Vagina (tissue), 2 donors: ENCODE data around the gene HS6ST2. TPM values are rescaled to one million over a fixed set of nuclear protein-coding genes. Genes with fewer than 3 reads are reported as not detected.

Experiments
- DNase-seq, 2 donors: peaks; one replicate each; pipeline ENCODE4 v3.0.0-alpha.2; 2017; ENCODE audit errors: extremely low spot score in 2 of 2
- H3K27ac ChIP-seq: fragments of 200-600 bp; sonication (generic); one replicate; pipeline ENCODE4 v1.5.1; 2019
- H3K27me3 ChIP-seq: fragments of 200-600 bp; sonication (generic); one replicate; pipeline ENCODE4 v1.5.1; 2019
- H3K36me3 ChIP-seq, 2 donors: fragments of 200-600 bp; sonication (generic); one replicate each; pipeline ENCODE4 v1.5.1; 2017 to 2019
- H3K4me1 ChIP-seq: fragments of 200-600 bp; sonication (generic); one replicate; pipeline ENCODE4 v1.5.1; 2019
- H3K4me3 ChIP-seq, 2 donors: fragments of 200-600 bp; sonication (generic); 1 replicate in 1 of 2; 2 replicates in 1 of 2; pipeline ENCODE4 v1.5.1; 2016 to 2019
- H3K9me3 ChIP-seq: fragments of 200-600 bp; sonication (generic); one replicate; pipeline ENCODE4 v1.5.1; 2019
- POLR2A ChIP-seq, 2 donors: fragments of 450-650 bp; IDR thresholded peaks; one replicate each; pipeline ENCODE4 v1.6.1; 2017; ENCODE audit warnings: antibody characterized with exemption in 2 of 2, mild to moderate bottlenecking in 2 of 2, moderate library complexity in 2 of 2
- POLR2AphosphoS5 ChIP-seq, 2 donors: sonication (generic); formaldehyde crosslinking; IDR thresholded peaks; one replicate each; pipeline ENCODE4 v1.9.0; 2017; ENCODE audit warnings: antibody characterized with exemption in 2 of 2, mild to moderate bottlenecking in 2 of 2, low read depth in 1 of 2; ENCODE audit not compliant: insufficient read depth in 1 of 2
- intact Hi-C: fragments of 100-400 bp; cut with DNase I; formaldehyde crosslinking; loops from one replicate; pipeline ENCODE4 v1.15.1; 2023
- total RNA-seq: library from RNA; depleted of rRNA; stranded (reverse); fragments of >200 nt; gene quantifications from one replicate; pipeline ENCODE4 v1.2.3, GENCODE V29; 2016
- TF ChIP-seq, protein P1 (sequence below), 3 experiments: fragments of 450-650 bp in 2 of 3; fragments of 200-600 bp in 1 of 3; sonication (generic) in 1 of 3; IDR thresholded peaks; one replicate each; pipeline ENCODE4 v1.5.1; 2017 to 2019; ENCODE audit warnings: antibody characterized with exemption in 3 of 3, mild to moderate bottlenecking in 2 of 3, moderate library complexity in 2 of 3

The HS6ST2 gene
- total RNA-seq, 1 donor from 2014 or later = 0.74 TPM

DNA sequence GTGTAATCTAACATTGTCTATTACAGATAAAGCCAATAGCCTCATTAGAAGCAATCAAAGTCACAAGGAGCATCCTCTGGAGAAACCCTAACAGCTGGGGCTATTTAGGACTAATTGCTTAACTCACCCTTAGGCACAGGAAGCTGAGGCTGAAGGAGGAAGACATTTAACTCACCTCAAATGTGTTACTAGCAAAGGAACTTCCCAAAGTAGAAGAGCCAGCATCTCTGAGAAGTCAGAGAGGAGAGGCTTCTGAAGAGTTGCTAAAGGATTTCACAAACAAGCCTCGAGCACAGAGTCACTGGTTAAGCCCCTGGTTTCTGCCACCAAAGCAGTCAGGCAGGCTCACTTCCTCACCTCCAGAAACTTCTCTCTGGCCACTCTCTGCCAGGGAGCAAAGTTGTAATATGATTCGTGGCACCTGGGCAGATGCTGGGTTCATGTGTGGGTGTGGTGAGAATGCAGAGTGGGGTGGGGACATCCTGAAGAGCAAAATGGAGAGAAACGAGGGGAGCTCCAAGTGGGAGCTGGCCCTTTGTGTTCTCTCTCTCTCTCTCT is 201.3 kb downstream of the HS6ST2 start:
- Histone ChIP-seq H3K27ac (no peak overlapping the region), H3K4me3 (no peak overlapping the region), H3K36me3 (no peaks in the 10 kb centered on the region), H3K4me1 (no peaks in the 10 kb centered on the region), H3K9me3 (no peaks in the 10 kb centered on the region), H3K27me3 (no peaks in the 10 kb centered on the region)
- intact Hi-C loops = no loop called here
- DNase-seq = no peak
- TF ChIP-seq POLR2AphosphoS5 (IDR thresholded peaks at IDR 0.05; ENCODE audit: insufficient read depth in 1 of 2, low read depth in 1 of 2) (no peak), POLR2A (IDR thresholded peaks at IDR 0.05) (no peak)
- TF ChIP-seq, protein P1, sequence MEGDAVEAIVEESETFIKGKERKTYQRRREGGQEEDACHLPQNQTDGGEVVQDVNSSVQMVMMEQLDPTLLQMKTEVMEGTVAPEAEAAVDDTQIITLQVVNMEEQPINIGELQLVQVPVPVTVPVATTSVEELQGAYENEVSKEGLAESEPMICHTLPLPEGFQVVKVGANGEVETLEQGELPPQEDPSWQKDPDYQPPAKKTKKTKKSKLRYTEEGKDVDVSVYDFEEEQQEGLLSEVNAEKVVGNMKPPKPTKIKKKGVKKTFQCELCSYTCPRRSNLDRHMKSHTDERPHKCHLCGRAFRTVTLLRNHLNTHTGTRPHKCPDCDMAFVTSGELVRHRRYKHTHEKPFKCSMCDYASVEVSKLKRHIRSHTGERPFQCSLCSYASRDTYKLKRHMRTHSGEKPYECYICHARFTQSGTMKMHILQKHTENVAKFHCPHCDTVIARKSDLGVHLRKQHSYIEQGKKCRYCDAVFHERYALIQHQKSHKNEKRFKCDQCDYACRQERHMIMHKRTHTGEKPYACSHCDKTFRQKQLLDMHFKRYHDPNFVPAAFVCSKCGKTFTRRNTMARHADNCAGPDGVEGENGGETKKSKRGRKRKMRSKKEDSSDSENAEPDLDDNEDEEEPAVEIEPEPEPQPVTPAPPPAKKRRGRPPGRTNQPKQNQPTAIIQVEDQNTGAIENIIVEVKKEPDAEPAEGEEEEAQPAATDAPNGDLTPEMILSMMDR (IDR thresholded peaks at IDR 0.05) = no peak

GRCh38 chrX:132756439-132756838 is 202.0 kb downstream of the HS6ST2 start:
- H3K4me3 ChIP-seq = no peak overlapping the region
- intact Hi-C loops = no loop called here

DNA sequence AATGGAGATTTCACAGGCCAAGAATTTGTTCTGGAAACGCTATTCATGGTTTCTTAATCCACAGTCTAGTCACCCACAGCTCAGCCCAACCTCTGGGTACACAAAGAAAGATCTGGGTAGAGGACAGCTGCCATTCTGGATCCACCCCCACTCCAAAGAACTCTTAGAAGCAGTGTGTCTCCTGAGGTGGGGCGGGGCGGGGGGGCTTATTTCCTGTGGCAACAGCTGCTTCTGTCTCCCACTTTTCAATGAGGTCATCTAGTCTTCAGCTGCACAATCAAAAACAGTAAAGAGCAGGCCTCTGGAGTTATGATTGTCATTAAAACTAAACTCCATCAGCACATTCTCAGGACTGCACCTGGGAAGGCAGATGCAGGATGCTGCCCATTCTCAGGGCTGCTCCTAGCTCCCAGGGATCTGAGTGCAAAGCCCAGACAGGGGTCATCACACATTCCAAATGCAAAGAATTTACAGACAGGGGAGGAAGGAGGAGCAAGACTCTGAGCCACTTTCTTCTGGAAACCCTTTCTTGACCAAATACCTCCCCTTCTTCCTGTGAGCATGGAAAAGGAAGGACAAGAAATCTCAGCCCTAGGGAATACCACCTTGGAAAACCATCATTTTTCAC is 207.3 kb downstream of the HS6ST2 start:
- intact Hi-C loops = no loop called here
- H3K27ac ChIP-seq = no peak overlapping the region
- TF ChIP-seq, protein P1 (IDR thresholded peaks at IDR 0.05) = no peak
- TF ChIP-seq POLR2A (IDR thresholded peaks at IDR 0.05) (no peak), POLR2AphosphoS5 (IDR thresholded peaks at IDR 0.05; ENCODE audit: insufficient read depth in 1 of 2, low read depth in 1 of 2) (no peak)
- H3K9me3 ChIP-seq = no peaks in the 10 kb centered on the region
- H3K36me3 ChIP-seq = no peaks in the 10 kb centered on the region
- no peaks in the 10 kb centered on the region for H3K4me1 ChIP-seq
- H3K4me3 ChIP-seq = no peak overlapping the region
- DNase-seq = no peak
- no peaks in the 10 kb centered on the region for H3K27me3 ChIP-seq

More at GRCh38 chrX:132756439-132756838, 202.0 kb downstream of the HS6ST2 start:
- H3K27ac ChIP-seq = no peak overlapping the region
- H3K27me3 ChIP-seq = no peaks in the 10 kb centered on the region
- no peaks in the 10 kb centered on the region for H3K36me3 ChIP-seq
- no peak for TF ChIP-seq POLR2A (IDR thresholded peaks at IDR 0.05)
- TF ChIP-seq, protein P1 (IDR thresholded peaks at IDR 0.05) = no peak
- no peak for TF ChIP-seq POLR2AphosphoS5 (IDR thresholded peaks at IDR 0.05; ENCODE audit: insufficient read depth in 1 of 2, low read depth in 1 of 2)
- H3K9me3 ChIP-seq = no peaks in the 10 kb centered on the region
- no peaks in the 10 kb centered on the region for H3K4me1 ChIP-seq
- no peak for DNase-seq

DNA sequence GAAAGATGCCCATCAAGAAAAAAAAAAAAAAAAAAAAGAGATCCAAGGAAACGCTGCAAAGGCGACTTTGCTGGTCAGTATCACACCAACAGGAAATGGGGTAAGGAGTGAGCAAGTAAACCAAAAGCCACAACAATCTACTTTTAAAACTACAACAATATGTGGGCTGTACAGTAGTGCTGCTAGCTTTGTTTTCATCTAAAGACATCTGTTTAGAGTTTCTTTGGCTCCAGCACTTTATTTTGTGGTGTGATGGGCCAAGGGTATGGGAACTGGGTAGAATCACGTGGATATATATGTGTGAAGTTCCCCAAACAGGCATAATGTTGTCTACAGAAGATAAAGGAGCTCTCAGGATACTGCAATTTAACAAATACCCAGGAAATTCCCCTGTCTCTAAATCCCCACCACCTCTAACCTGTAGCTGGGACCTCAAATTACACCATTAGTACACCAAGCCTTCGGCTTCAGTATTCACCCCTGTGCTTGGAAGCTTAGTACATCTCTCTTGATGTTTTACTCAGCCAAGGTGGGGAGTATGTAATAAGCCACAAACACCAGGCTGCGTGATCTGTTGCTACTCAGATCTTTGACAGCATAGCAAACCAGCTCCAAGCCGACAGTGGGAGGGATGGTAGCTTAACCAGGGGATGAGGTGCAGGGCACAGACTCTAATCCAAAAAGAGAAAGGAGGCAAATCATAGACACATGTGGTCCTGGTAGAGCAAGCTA is 207.9 kb downstream of the HS6ST2 start:
- H3K9me3 ChIP-seq = no peaks in the 10 kb centered on the region
- intact Hi-C loops = no loop called here
- TF ChIP-seq POLR2A (IDR thresholded peaks at IDR 0.05) (no peak), POLR2AphosphoS5 (IDR thresholded peaks at IDR 0.05; ENCODE audit: insufficient read depth in 1 of 2, low read depth in 1 of 2) (no peak)
- TF ChIP-seq, protein P1 (IDR thresholded peaks at IDR 0.05) = no peak
- H3K4me1 ChIP-seq = no peaks in the 10 kb centered on the region
- no peaks in the 10 kb centered on the region for H3K27me3 ChIP-seq
- H3K36me3 ChIP-seq = no peaks in the 10 kb centered on the region
- no peak for DNase-seq
- no peak overlapping the region for H3K4me3 ChIP-seq
- H3K27ac ChIP-seq = no peak overlapping the region

DNA sequence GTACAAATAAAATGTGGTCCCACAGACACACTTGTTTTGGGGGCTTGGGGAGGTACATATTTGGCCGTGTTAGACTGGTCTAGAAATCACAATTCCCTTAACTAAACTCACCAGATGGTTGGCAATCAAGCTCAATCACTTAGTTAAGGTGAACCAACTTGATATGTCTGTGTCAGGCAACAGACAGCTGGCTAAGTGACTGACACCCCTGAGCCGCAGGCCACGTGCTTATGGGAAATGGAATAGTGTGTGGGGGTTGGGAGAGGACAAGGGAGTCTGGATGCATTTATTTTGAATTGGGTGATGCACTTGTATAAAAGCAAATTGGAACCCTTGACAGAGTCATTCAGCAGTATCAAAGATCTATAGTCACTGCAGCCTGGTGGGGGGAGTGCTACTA is 209.0 kb downstream of the HS6ST2 start:
- TF ChIP-seq POLR2A (IDR thresholded peaks at IDR 0.05) = no peak
- no peak for TF ChIP-seq POLR2AphosphoS5 (IDR thresholded peaks at IDR 0.05; ENCODE audit: insufficient read depth in 1 of 2, low read depth in 1 of 2)
- TF ChIP-seq, protein P1 (IDR thresholded peaks at IDR 0.05) = no peak
- Histone ChIP-seq H3K27ac (no peak overlapping the region), H3K36me3 (no peaks in the 10 kb centered on the region), H3K9me3 (no peaks in the 10 kb centered on the region), H3K4me1 (no peaks in the 10 kb centered on the region), H3K4me3 (no peak overlapping the region), H3K27me3 (no peaks in the 10 kb centered on the region)
- intact Hi-C loops = no loop called here
- DNase-seq = no peak
